Measurements from ENCODE around the gene HIC1. TPM values are rescaled to one million over a fixed set of nuclear protein-coding genes. Genes with fewer than 3 reads are reported as not detected.

The HIC1 gene
- total RNA-seq, 2 experiments from 2014 or later, result 13.6 to 16.5 TPM

DNA sequence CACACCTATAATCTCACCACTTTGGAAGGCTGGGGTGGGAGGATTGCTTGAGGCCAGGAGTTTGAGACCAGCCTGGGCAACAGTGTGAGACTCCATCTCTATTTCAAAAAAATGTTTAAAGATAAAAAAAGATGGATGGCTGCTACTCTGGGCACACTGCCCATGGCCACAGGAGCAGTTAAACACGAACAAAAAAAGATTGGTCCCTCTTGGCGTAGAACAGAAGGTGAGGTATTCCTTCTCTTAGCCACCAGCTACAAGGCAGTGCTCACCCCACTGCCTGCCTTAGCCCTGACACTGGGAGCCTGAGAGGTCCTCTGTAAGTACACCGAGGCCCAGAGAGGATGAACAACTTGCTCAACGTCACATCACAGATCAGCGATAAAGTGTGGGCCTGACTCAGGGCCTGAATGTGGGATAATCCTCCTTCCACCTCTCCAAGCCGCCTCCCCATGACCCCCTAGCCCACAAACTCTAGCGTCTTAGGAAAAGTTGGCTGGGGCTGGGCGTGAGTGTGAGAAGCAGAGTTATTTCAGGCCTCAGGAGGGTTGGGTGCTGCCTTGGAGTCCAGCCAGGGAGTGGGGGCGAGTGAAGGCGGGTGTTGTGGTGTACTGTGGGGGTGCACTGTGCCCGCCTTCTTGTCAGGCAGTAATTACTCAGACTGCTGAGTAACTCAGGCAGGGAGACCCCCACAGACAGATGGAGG lies 27.2 kb upstream of the HIC1 start:
- H3K27me3 Mint-ChIP-seq, result peaks cover 22% of the 10 kb centered on the region
- ATAC-seq (no peak), DNase-seq (no peak)
- intact Hi-C loops (cut with DNase I, micrococcal nuclease), result loop anchor here (5.0 kb wide), 3 partner anchors 120 to 305 kb away; partner anchors contain the start of gene WDR81 (in 1 of the 2)
- CTCF ChIA-PET, result interaction anchor here (0.7 to 1.3 kb wide), 2 partner anchors 26 to 359 kb away, joined by 3 read pairs; no protein-coding TSS in a partner anchor
- H3K4me1 Mint-ChIP-seq, result peaks cover 24% of the 10 kb centered on the region
- no peak overlapping the region for H3K4me3 Mint-ChIP-seq
- POLR2A ChIA-PET, result no interaction called here
- H3K36me3 Mint-ChIP-seq (ENCODE audit: low read depth), result no peaks in the 10 kb centered on the region
- H3K9me3 Mint-ChIP-seq (ENCODE audit: low read depth), result no peaks in the 10 kb centered on the region
- H3K27ac Mint-ChIP-seq, result no peak overlapping the region

DNA sequence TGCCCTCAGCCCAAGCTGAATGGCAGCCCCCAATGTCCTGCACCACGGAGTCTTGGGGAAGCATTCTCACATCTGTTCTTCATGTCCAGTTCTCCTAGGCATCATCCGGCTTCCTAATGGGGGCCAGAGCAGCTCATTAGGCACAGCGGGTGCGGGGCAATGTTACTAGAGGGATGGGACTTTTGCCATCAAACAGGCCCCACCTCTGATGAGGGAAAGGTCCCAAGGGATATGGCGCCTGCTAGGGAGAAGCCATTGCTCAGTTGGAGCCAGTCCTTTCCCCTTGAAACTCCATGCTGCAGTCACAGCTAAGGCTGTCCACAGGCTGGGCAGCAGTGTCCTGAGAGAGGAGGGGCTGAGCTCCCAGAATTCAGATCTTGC lies 26.7 kb upstream of the HIC1 start:
- ChIA-PET POLR2A (no interaction called here), CTCF (interaction anchor here (1.0 to 1.3 kb wide), 2 partner anchors 25 to 26 kb away, joined by 3 read pairs; no protein-coding TSS in a partner anchor)
- DNase-seq, result no peak
- no peak overlapping the region for H3K27ac Mint-ChIP-seq
- H3K4me1 Mint-ChIP-seq, result peaks cover 27% of the 10 kb centered on the region
- no peaks in the 10 kb centered on the region for H3K36me3 Mint-ChIP-seq (ENCODE audit: low read depth)
- H3K27me3 Mint-ChIP-seq, result peaks cover 22% of the 10 kb centered on the region
- H3K9me3 Mint-ChIP-seq (ENCODE audit: low read depth), result no peaks in the 10 kb centered on the region
- ATAC-seq, result no peak
- no peak overlapping the region for H3K4me3 Mint-ChIP-seq
- intact Hi-C loops (cut with DNase I, micrococcal nuclease), result loop anchor here (5.0 kb wide), 3 partner anchors 121 to 306 kb away; partner anchors contain the start of gene WDR81 (in 1 of the 2)

- Mint-ChIP-seq H3K4me1 (peaks cover 26% of the 10 kb centered on the region), H3K27ac (no peak overlapping the region), H3K27me3 (peaks cover 22% of the 10 kb centered on the region), H3K9me3 (ENCODE audit: low read depth) (no peaks in the 10 kb centered on the region), H3K4me3 (peak overlapping the region; percentile 8), H3K36me3 (ENCODE audit: low read depth) (no peaks in the 10 kb centered on the region)
- CTCF ChIA-PET, result interaction anchor here (0.6 to 1.0 kb wide), 5 partner anchors 13 to 163 kb away, joined by 3 to 4 read pairs (median 3); partner anchors contain the start of gene OVCA2
- POLR2A ChIA-PET, result no interaction called here
- DNase-seq (no peak), ATAC-seq (no peak)
- intact Hi-C loops (cut with DNase I, micrococcal nuclease), result loop anchor here (5.0 kb wide), 3 partner anchors 121 to 306 kb away; partner anchors contain the start of gene WDR81 (in 1 of the 2)
Measured at GRCh38 chr17:2028737-2029136, 26.2 kb upstream of the HIC1 start.

GRCh38 chr17:2029911-2030778 lies 24.8 kb upstream of the HIC1 start, which contains the start of gene DPH1:
Gene DPH1 (plus strand): TSS chr17:2030153. CDS start chr17:2030170, 17 bp downstream.
- H3K9me3 Mint-ChIP-seq (ENCODE audit: low read depth), result no peaks in the 10 kb centered on the region
- H3K27me3 Mint-ChIP-seq, result peaks cover 20% of the 10 kb centered on the region
- H3K36me3 Mint-ChIP-seq (ENCODE audit: low read depth), result no peaks in the 10 kb centered on the region
- ATAC-seq, result peak; percentile 91
- H3K27ac Mint-ChIP-seq, result peak within 1 kb of the TSS; percentile 78
- H3K4me1 Mint-ChIP-seq, result peaks cover 24% of the 10 kb centered on the region
- peak; percentile 94 for DNase-seq
- peak within 1 kb of the TSS; percentile 88 for H3K4me3 Mint-ChIP-seq
- ChIA-PET CTCF (interaction anchor here (0.5 to 1.1 kb wide), 6 partner anchors 11 to 371 kb away, joined by 3 to 4 read pairs (median 3); no protein-coding TSS in a partner anchor), POLR2A (interaction anchor here (0.6 to 1.2 kb wide), 4 partner anchors 149 to 570 kb away, joined by 3 to 6 read pairs (median 5); no protein-coding TSS in a partner anchor)
- intact Hi-C loops (cut with DNase I, micrococcal nuclease), result loop anchor here (1.0 to 5.0 kb wide), 12 partner anchors 11 to 381 kb away; partner anchors contain the start of genes WDR81 (in 2 of the 2), PRPF8 (in 1 of the 2), RILP (in 1 of the 2) and SMG6 (in 1 of the 2)

GRCh38 chr17:2030779-2031163 lies 24.1 kb upstream of the HIC1 start:
- POLR2A ChIA-PET, result interaction anchor here (1.2 kb wide), 1 partner anchor 314 kb away, joined by 4 read pairs; no protein-coding TSS in a partner anchor
- intact Hi-C loops (cut with DNase I, micrococcal nuclease), result loop anchor here in 1 of 2 experiments (1.0 kb wide), 9 partner anchors 11 to 381 kb away; partner anchors contain the start of genes PRPF8, RILP, SMG6 and SMYD4
- H3K9me3 Mint-ChIP-seq (ENCODE audit: low read depth), result no peaks in the 10 kb centered on the region
- ATAC-seq (peak; percentile 10), DNase-seq (peak; percentile 76)
- H3K4me3 Mint-ChIP-seq, result peak overlapping the region; percentile 88
- peaks cover 16% of the 10 kb centered on the region for H3K27me3 Mint-ChIP-seq
- CTCF ChIA-PET, result interaction anchor here (0.5 to 0.6 kb wide), 2 partner anchors 10 to 122 kb away, joined by 3 to 4 read pairs; no protein-coding TSS in a partner anchor
- H3K36me3 Mint-ChIP-seq (ENCODE audit: low read depth), result no peaks in the 10 kb centered on the region
- H3K27ac Mint-ChIP-seq, result peak overlapping the region; percentile 78
- peaks cover 22% of the 10 kb centered on the region for H3K4me1 Mint-ChIP-seq

- ATAC-seq (no peak), DNase-seq (no peak)
- peaks cover 18% of the 10 kb centered on the region for H3K4me1 Mint-ChIP-seq
- H3K36me3 Mint-ChIP-seq (ENCODE audit: low read depth), result peaks cover 7% of the 10 kb centered on the region
- H3K27ac Mint-ChIP-seq, result no peak overlapping the region
- H3K4me3 Mint-ChIP-seq, result no peak overlapping the region
- POLR2A ChIA-PET, result no interaction called here
- no peaks in the 10 kb centered on the region for H3K9me3 Mint-ChIP-seq (ENCODE audit: low read depth)
- intact Hi-C loops (cut with DNase I, micrococcal nuclease), result no loop called here
- no peaks in the 10 kb centered on the region for H3K27me3 Mint-ChIP-seq
- CTCF ChIA-PET, result interaction anchor here (1.1 to 1.5 kb wide), 3 partner anchors 12 to 124 kb away, joined by 3 to 4 read pairs (median 3); no protein-coding TSS in a partner anchor
Measured at GRCh38 chr17:2033153-2033552, 21.8 kb upstream of the HIC1 start.

GRCh38 chr17:2034157-2034556 lies 20.7 kb upstream of the HIC1 start:
- H3K27me3 Mint-ChIP-seq, result no peaks in the 10 kb centered on the region
- intact Hi-C loops (cut with DNase I, micrococcal nuclease), result no loop called here
- H3K36me3 Mint-ChIP-seq (ENCODE audit: low read depth), result peaks cover 11% of the 10 kb centered on the region
- DNase-seq (no peak), ATAC-seq (no peak)
- no peak overlapping the region for H3K27ac Mint-ChIP-seq
- ChIA-PET CTCF (interaction anchor here (0.6 to 1.1 kb wide), 2 partner anchors 11 to 156 kb away, joined by 3 read pairs; no protein-coding TSS in a partner anchor), POLR2A (no interaction called here)
- H3K4me1 Mint-ChIP-seq, result peaks cover 18% of the 10 kb centered on the region
- H3K4me3 Mint-ChIP-seq, result no peak overlapping the region
- no peaks in the 10 kb centered on the region for H3K9me3 Mint-ChIP-seq (ENCODE audit: low read depth)

DNA sequence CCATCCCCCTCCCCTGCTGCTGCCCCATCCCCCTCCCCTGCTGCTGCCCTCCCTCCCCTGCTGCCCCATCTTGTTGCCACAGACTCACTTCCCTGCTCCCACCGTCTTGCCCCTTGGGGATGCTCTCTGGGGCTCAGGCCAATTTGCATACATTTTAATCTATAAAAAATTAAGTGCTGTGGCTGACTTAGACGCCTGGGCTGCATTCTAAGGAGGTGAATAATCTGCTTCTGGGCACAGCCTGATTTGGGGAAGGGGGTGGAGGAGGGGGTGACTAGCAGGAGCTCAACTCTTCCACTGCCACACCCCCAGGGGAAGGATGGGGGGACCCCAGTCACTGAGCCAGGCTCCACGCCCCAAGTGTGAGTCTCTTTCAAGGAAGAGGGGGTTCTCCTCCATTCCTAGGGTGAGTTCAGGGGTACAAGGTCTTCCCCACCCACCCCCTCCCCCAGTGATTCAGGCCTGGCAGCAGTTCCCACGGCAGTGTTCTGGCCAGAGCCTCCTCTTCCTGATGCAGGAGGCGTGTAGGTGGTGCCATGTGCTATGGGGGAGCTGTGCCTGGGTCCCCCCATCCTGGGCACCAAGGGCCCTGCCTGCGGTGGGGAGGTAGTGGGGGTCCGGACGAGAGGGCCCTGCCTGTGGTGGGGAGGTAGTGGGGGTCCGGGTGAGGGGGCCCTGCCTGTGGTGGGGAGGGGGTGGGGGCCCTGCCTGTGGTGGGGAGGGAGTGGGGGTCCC lies 19.9 kb upstream of the HIC1 start:
- no peak overlapping the region for H3K4me3 Mint-ChIP-seq
- POLR2A ChIA-PET, result no interaction called here
- CTCF ChIA-PET, result interaction anchor here (0.6 kb wide), 1 partner anchor 366 kb away, joined by 3 read pairs; the partner anchor contains the start of gene MNT
- intact Hi-C loops (cut with DNase I, micrococcal nuclease), result no loop called here
- H3K27ac Mint-ChIP-seq, result no peak overlapping the region
- DNase-seq (no peak), ATAC-seq (no peak)
- peaks cover 18% of the 10 kb centered on the region for H3K4me1 Mint-ChIP-seq
- H3K36me3 Mint-ChIP-seq (ENCODE audit: low read depth), result peaks cover 13% of the 10 kb centered on the region
- no peaks in the 10 kb centered on the region for H3K9me3 Mint-ChIP-seq (ENCODE audit: low read depth)
- H3K27me3 Mint-ChIP-seq, result no peaks in the 10 kb centered on the region

GRCh38 chr17:2035541-2036488 lies 19.1 kb upstream of the HIC1 start:
- Mint-ChIP-seq H3K36me3 (ENCODE audit: low read depth) (peaks cover 14% of the 10 kb centered on the region), H3K4me3 (no peak overlapping the region), H3K9me3 (ENCODE audit: low read depth) (no peaks in the 10 kb centered on the region), H3K27me3 (no peaks in the 10 kb centered on the region), H3K27ac (no peak overlapping the region), H3K4me1 (peaks cover 17% of the 10 kb centered on the region)
- CTCF ChIA-PET, result no interaction called here
- DNase-seq (no peak), ATAC-seq (no peak)
- POLR2A ChIA-PET, result interaction anchor here (0.6 kb wide), 1 partner anchor 11 kb away, joined by 4 read pairs; the partner anchor contains the start of gene RTN4RL1
- intact Hi-C loops (cut with DNase I, micrococcal nuclease), result no loop called here

DNA sequence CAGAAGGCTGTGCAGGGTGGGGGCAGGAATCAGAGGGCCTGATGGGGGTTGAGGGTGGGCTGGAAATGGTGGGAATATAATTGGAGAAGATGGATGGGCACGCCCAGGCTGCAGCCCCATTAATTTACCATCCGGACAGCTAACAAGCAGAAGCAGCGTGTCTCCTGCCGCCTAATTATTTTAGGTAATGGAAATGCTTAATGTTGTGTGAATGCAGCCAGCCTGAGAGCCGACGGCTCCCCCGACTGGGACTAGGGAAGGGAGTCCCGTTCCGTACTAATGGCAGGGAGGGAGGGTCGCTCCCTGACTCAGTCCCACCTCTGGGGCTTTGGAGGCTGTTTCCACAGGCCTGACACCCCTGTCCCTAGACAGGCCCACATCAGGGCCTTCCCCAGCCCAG lies 17.7 kb upstream of the HIC1 start:
- Mint-ChIP-seq H3K27ac (no peak overlapping the region), H3K36me3 (ENCODE audit: low read depth) (peaks cover 15% of the 10 kb centered on the region), H3K4me1 (peaks cover 13% of the 10 kb centered on the region), H3K27me3 (no peaks in the 10 kb centered on the region), H3K9me3 (ENCODE audit: low read depth) (no peaks in the 10 kb centered on the region), H3K4me3 (no peak overlapping the region)
- ChIA-PET CTCF (no interaction called here), POLR2A (no interaction called here)
- DNase-seq (no peak), ATAC-seq (no peak)
- intact Hi-C loops (cut with DNase I, micrococcal nuclease), result no loop called here

Data from activated CD4-positive, alpha-beta T cell treated with anti-CD3 and anti-CD28 coated beads for 36 hours (primary cell).